Transverse colon (tissue), 4 donors: ENCODE data around the gene ROR1. TPM values are rescaled to one million over a fixed set of nuclear protein-coding genes. Genes with fewer than 3 reads are reported as not detected.

Experiments used
- DNase-seq: peaks from one replicate; pipeline ENCODE4 v3.0.0-alpha.2; 2019
- H3K27ac ChIP-seq, 4 donors: fragments of 200-600 bp; sonication (generic); 2 replicates each; pipeline ENCODE4 v1.5.1; 2016 to 2018; ENCODE audit warnings: inconsistent platforms in 4 of 4
- H3K27me3 ChIP-seq: fragments of 200-600 bp; sonication (generic); 2 replicates; pipeline ENCODE4 v1.5.1; 2017; ENCODE audit warnings: inconsistent platforms
- H3K36me3 ChIP-seq, 4 donors: fragments of 200-600 bp; sonication (generic); 2 replicates each; pipeline ENCODE4 v1.5.1; 2017 to 2019; ENCODE audit warnings: inconsistent platforms in 4 of 4
- H3K4me1 ChIP-seq, 4 donors: fragments of 200-600 bp; sonication (generic); 2 replicates each; pipeline ENCODE4 v1.5.1; 2017 to 2020; ENCODE audit warnings: inconsistent platforms in 4 of 4
- H3K4me3 ChIP-seq, 4 donors: fragments of 200-600 bp; sonication (generic); 1 replicate in 1 of 4; 2 replicates in 3 of 4; pipeline versions ENCODE4 v1.5.1 to v1.6.1; 2017 to 2019; ENCODE audit warnings: inconsistent platforms in 4 of 4
- H3K9me3 ChIP-seq, 2 donors: fragments of 200-600 bp; sonication (generic); 2 replicates each; pipeline ENCODE4 v1.5.1; 2017 to 2019; ENCODE audit warnings: inconsistent platforms in 2 of 2
- CTCF ChIP-seq, 5 experiments: fragments of 200-600 bp in 3 of 5; fragments of 450-650 bp in 2 of 5; sonication (generic) in 3 of 5; IDR thresholded peaks; 1 replicate in 2 of 5; 2 replicates in 3 of 5; pipeline ENCODE4 v1.5.1; 2016 to 2017; ENCODE audit warnings: antibody characterized with exemption in 5 of 5, inconsistent platforms in 3 of 5, mild to moderate bottlenecking in 2 of 5, moderate library complexity in 1 of 5
- EP300 ChIP-seq: sonication (generic); formaldehyde crosslinking; IDR thresholded peaks from one replicate; pipeline ENCODE4 v1.6.1; 2017; ENCODE audit warnings: antibody characterized with exemption, low read depth
- POLR2A ChIP-seq: fragments of 450-650 bp; IDR thresholded peaks from one replicate; pipeline ENCODE4 v1.6.1; 2016; ENCODE audit warnings: antibody characterized with exemption, mild to moderate bottlenecking, moderate library complexity
- POLR2AphosphoS5 ChIP-seq, 3 donors: sonication (generic); formaldehyde crosslinking; IDR thresholded peaks; one replicate each; pipeline ENCODE4 v1.6.1; 2016; ENCODE audit warnings: antibody characterized with exemption in 3 of 3
- WGBS, 2 donors: methylation state at CpG; one replicate each; pipeline ENCODE4 v1.1.5; 2018; ENCODE audit warnings: low coverage in 1 of 2; 5-methylcytosine and 5-hydroxymethylcytosine counted together
- in situ Hi-C, 4 donors: fragments of 200-750 bp; cut with MboI; loops; one replicate each; pipeline versions ENCODE4 v1.15.0 to v1.15.1; 2017; ENCODE audit warnings: low sequenced_read_pairs in 3 of 4, low pct_ligation_motif_present in 1 of 4, low pct_unique_long_range_greater_than_20kb in 1 of 4
- intact Hi-C: fragments of 100-400 bp; cut with DNase I; formaldehyde crosslinking; loops from one replicate; pipeline ENCODE4 v1.15.1; 2023; ENCODE audit warnings: low total_unique reads
- total RNA-seq, 4 donors: library from RNA; depleted of rRNA; stranded (reverse); fragments of >200 nt; gene quantifications; one replicate each; pipeline ENCODE4 v1.1.0, GENCODE V29; 2016

The ROR1 gene
- total RNA-seq, 4 donors from 2014 or later: 3.0 to 6.7 (median 4.6) TPM

GRCh38 chr1:64197076-64197475 lies 423.3 kb downstream of the ROR1 start:
- TF ChIP-seq POLR2A (no peak), CTCF (IDR thresholded peaks at IDR 0.05) (no peak), POLR2AphosphoS5 (IDR thresholded peaks at IDR 0.05) (no peak), EP300 (no peak)
- Histone ChIP-seq H3K4me3 (no peak overlapping the region), H3K27ac (no peak overlapping the region), H3K36me3 (no peaks in the 10 kb centered on the region), H3K9me3 (no peaks in the 10 kb centered on the region), H3K4me1 (no peaks in the 10 kb centered on the region), H3K27me3 (no peaks in the 10 kb centered on the region)
- DNase-seq: no peak
- intact Hi-C loops (no loop called here), in situ Hi-C loops (no loop called here)
- WGBS, 2 donors: 75 to 81% methylated on average over 2 to 3 of the region's 3 CpGs

GRCh38 chr1:64199154-64199553 lies 425.3 kb downstream of the ROR1 start:
- Histone ChIP-seq H3K4me1 (no peaks in the 10 kb centered on the region), H3K27me3 (no peaks in the 10 kb centered on the region), H3K36me3 (no peaks in the 10 kb centered on the region), H3K4me3 (no peak overlapping the region), H3K27ac (no peak overlapping the region), H3K9me3 (no peaks in the 10 kb centered on the region)
- in situ Hi-C loops: no loop called here
- no peak for TF ChIP-seq EP300
- no peak for TF ChIP-seq CTCF (IDR thresholded peaks at IDR 0.05)
- no peak for TF ChIP-seq POLR2AphosphoS5 (IDR thresholded peaks at IDR 0.05)
- TF ChIP-seq POLR2A: no peak
- WGBS, 2 donors: 28 to 46% methylated on average over 2 of the region's 2 CpGs
- DNase-seq: no peak
- intact Hi-C loops: no loop called here

- intact Hi-C loops: no loop called here
- no peak for TF ChIP-seq POLR2A
- TF ChIP-seq EP300: no peak
- TF ChIP-seq POLR2AphosphoS5 (IDR thresholded peaks at IDR 0.05): no peak
- no peak for TF ChIP-seq CTCF (IDR thresholded peaks at IDR 0.05)
Observed at GRCh38 chr1:64200064-64200463, 426.2 kb downstream of the ROR1 start.

GRCh38 chr1:64203420-64203819 lies 429.6 kb downstream of the ROR1 start, which contains the start of gene UBE2U:
Gene UBE2U (plus strand): TSS chr1:64203623. CDS start chr1:64204051, 428 bp downstream.
- H3K9me3 ChIP-seq: no peaks in the 10 kb centered on the region
- no peaks in the 10 kb centered on the region for H3K36me3 ChIP-seq
- intact Hi-C loops (no loop called here), in situ Hi-C loops (no loop called here)
- DNase-seq: no peak
- H3K4me3 ChIP-seq: no peak within 1 kb of the TSS
- no peaks in the 10 kb centered on the region for H3K4me1 ChIP-seq
- 96 to 97% methylated on average over 9 to 23 of the region's 23 CpGs for WGBS, 2 donors
- H3K27ac ChIP-seq: no peak within 1 kb of the TSS
- TF ChIP-seq POLR2AphosphoS5 (IDR thresholded peaks at IDR 0.05) (no peak), POLR2A (no peak), EP300 (no peak), CTCF (IDR thresholded peaks at IDR 0.05) (no peak)
- peaks cover 4% of the 10 kb centered on the region for H3K27me3 ChIP-seq

More at GRCh38 chr1:64200064-64200463, 426.2 kb downstream of the ROR1 start:
- in situ Hi-C loops: no loop called here
- H3K9me3 ChIP-seq: no peaks in the 10 kb centered on the region
- H3K27ac ChIP-seq: no peak overlapping the region
- H3K27me3 ChIP-seq: no peaks in the 10 kb centered on the region
- WGBS, 2 donors: 0 to 89% methylated on average over 1 of the region's 1 CpG
- H3K36me3 ChIP-seq: no peaks in the 10 kb centered on the region
- no peak for DNase-seq
- H3K4me1 ChIP-seq: no peaks in the 10 kb centered on the region
- H3K4me3 ChIP-seq: no peak overlapping the region
